Bronchial epithelial cell (primary cell): ENCODE results near the gene G3BP1. TPM values are rescaled to one million over a fixed set of nuclear protein-coding genes. Genes with fewer than 3 reads are reported as not detected.

Experiments used
- DNase-seq: peaks from one replicate; pipeline ENCODE4 v3.0.0-alpha.2; 2010; ENCODE audit warnings: low read depth
- FAIRE-seq: peaks from 2 replicates; lab custom pipeline; 2011; peaks lifted over from hg19 to GRCh38; lab: Jason Lieb, UNC
- H3K27me3 ChIP-seq: 2 replicates; pipeline ENCODE4 v1.5.1; 2011; ENCODE audit warnings: low read length; ENCODE audit not compliant: control insufficient read depth, insufficient read depth
- H3K36me3 ChIP-seq: 2 replicates; pipeline ENCODE4 v1.5.1; 2011; ENCODE audit warnings: low read length; ENCODE audit not compliant: control insufficient read depth, insufficient read depth
- H3K4me3 ChIP-seq: 2 replicates; pipeline ENCODE4 v1.5.1; 2011; ENCODE audit warnings: mild to moderate bottlenecking, low read depth, low read length, control low read depth
- total RNA-seq: library from RNA; depleted of rRNA; stranded (reverse); fragments of >200 nt; gene quantifications from 2 replicates; pipeline ENCODE4 v1.2.1, GENCODE V29; 2014
- TF ChIP-seq, protein P1 (sequence below): IDR thresholded peaks from 2 replicates; pipeline ENCODE4 v1.5.1; 2011; ENCODE audit warnings: mild to moderate bottlenecking, moderate library complexity, low read length, control low read depth, inconsistent platforms; ENCODE audit not compliant: insufficient read depth, severe bottlenecking

The G3BP1 gene
- total RNA-seq, 1 donor from 2014 or later, result 242 TPM

DNA sequence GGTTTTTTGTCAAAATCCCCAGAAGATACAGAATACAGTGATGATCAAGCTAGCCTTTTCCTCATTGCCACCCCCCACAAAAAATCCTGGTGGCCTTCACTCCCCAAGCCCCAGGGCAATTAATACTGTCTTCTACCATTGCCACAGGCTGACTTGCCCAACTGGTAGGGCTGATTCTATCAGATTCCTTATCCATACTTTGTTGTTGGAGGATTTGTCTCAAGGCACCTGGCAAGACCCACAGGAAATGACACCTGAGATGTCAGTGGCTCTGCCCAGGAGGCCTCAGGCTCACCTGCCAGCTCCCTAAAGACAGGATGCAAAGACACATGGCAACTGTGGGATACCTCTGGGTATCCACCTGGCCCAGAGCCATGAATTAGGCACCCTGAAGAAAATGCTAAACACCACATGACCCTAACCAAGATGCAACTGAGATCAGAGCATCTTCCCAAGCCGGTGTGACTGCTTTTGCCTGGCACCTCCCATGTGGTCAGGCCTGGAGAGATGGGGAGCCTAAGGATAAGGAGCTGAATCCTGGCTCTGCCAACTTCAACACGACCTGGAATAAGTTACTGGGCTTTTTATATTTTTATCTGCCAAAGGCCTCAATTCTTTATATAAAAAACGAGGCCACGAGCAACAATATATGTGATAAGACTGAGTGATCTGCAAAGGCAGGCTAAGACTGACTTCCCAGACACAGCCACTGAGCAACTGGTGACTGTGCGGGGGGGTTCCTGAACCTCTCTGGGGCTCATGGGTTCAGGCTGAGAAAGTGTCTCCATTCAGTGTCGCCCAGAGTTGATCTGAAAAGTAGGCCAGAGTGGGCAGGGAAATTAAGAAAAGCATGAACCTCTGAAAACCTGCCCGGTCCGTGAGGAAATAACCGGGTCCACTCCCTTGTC is 14.3 kb upstream of the G3BP1 start:
- Histone ChIP-seq H3K27me3 (no peaks in the 10 kb centered on the region), H3K4me3 (peak overlapping the region; percentile 80), H3K36me3 (peaks cover 2% of the 10 kb centered on the region)
- TF ChIP-seq, protein P1, sequence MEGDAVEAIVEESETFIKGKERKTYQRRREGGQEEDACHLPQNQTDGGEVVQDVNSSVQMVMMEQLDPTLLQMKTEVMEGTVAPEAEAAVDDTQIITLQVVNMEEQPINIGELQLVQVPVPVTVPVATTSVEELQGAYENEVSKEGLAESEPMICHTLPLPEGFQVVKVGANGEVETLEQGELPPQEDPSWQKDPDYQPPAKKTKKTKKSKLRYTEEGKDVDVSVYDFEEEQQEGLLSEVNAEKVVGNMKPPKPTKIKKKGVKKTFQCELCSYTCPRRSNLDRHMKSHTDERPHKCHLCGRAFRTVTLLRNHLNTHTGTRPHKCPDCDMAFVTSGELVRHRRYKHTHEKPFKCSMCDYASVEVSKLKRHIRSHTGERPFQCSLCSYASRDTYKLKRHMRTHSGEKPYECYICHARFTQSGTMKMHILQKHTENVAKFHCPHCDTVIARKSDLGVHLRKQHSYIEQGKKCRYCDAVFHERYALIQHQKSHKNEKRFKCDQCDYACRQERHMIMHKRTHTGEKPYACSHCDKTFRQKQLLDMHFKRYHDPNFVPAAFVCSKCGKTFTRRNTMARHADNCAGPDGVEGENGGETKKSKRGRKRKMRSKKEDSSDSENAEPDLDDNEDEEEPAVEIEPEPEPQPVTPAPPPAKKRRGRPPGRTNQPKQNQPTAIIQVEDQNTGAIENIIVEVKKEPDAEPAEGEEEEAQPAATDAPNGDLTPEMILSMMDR, result no peak
- DNase-seq (peak; percentile 34), FAIRE-seq (no peak)

DNA sequence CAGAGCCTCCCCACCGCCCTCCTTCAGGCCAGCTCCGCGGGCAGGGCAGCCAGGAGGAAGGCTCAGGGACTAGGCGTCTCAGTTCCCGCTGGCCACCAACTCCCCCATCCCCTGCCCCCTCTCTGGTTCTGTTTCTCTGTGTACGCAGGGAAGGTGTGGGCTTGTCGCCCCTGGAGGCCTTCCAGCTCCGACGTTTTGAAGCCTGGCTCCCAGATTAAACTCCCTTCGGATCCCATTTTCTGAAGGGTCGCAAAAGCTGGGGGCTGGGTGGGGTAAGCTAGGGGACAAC is 13.7 kb upstream of the G3BP1 start:
- H3K27me3 ChIP-seq, result no peaks in the 10 kb centered on the region
- FAIRE-seq (no peak), DNase-seq (no peak)
- TF ChIP-seq, protein P1, result no peak
- H3K36me3 ChIP-seq, result peaks cover 2% of the 10 kb centered on the region
- H3K4me3 ChIP-seq, result peak overlapping the region; percentile 80

DNA sequence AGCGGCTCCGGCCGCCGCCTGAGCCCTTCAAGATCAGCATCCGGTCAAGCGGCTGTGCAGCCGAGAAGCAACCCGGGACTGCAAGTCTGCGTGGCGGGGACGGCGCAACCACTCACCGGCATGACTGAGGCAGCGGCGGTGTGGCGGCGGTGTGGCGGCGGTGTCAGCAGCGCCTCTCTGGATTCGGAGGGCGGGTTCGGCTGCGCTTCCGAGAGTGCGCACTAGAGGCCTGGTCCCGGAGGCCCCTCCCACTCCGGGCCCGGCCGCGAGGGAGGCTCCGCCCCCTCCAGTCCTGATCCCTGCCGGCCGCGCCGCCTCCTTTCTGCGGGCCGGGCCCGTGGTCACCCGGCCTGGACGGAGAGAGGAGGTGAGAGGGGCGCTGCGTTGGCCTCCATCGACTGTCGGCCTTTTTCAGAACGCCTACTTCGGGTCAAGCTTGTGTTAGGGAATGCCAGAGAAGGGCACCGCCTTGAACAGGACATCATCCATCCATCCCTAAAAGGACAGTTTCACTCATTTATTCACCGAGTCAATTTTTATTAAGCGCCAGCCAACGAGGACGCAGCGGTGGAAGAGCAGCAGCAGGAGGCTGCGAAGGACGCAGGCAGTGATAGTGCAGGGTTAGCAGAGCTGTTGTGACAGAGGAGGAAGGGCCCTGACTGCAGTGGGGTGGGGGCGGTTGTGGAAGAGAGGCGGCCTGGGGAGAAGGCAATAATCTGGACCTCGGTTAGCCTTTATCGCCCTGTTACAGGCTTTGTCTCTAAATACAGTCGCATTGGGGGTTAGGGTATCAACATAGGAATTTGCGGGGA is 13.1 kb upstream of the G3BP1 start, which contains the start of gene ATOX1:
TSS of gene ATOX1 (minus strand) at position 202 of the 812 bp plus-strand sequence. CDS start at position 122, 80 bp downstream.
- DNase-seq (peak; percentile 73), FAIRE-seq (no peak)
- Histone ChIP-seq H3K4me3 (peak within 1 kb of the TSS; percentile 80), H3K27me3 (no peaks in the 10 kb centered on the region), H3K36me3 (peaks cover 2% of the 10 kb centered on the region)
- TF ChIP-seq, protein P1, result no peak

DNA sequence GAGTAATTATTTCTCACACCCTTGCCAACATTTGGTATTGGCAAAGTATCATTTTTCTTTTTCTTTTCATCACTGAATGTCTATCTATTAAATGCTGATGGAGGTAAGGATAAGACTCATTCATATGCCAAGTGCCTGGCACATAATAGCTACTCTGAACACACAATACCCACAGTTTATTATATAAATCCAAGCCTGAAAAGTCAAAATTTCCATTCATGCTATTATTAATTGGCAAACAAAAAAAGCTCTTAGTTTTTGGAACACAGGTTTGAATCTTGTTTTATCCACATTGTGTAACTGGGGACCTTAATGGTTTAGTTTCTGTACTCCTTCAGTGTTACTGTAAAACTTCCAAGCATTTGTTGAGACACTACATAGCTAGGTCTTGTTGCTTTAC is 7.0 kb upstream of the G3BP1 start:
- H3K27me3 ChIP-seq, result no peaks in the 10 kb centered on the region
- H3K4me3 ChIP-seq, result no peak overlapping the region
- H3K36me3 ChIP-seq, result no peaks in the 10 kb centered on the region
- FAIRE-seq (no peak), DNase-seq (no peak)
- TF ChIP-seq, protein P1, result no peak

DNA sequence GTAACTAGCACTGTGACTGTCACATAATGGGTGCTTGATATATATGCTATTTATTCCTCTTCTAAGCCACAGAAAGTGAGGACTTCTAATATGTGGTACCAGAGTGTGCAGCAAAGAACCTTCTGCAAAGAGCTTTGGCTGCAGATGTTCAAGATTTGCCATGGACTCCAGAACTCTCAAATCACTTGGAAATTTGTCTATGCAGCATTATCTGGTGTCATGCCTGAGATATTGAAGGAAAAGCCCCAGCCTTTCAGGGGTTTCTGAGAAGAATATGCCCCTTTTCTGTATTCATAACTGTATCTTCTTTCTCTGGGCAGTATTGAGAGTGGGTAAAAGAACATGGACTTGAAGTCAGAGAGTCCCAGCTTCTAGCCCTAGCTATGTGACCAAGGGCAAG is 4.8 kb upstream of the G3BP1 start:
- FAIRE-seq, result no peak
- no peak for DNase-seq
- Histone ChIP-seq H3K36me3 (no peaks in the 10 kb centered on the region), H3K27me3 (no peaks in the 10 kb centered on the region), H3K4me3 (no peak overlapping the region)
- TF ChIP-seq, protein P1, result no peak
